Naive thymus-derived CD4-positive, alpha-beta T cell (primary cell): Measurements from ENCODE around the gene TBC1D10A. TPM values are rescaled to one million over a fixed set of nuclear protein-coding genes. Genes with fewer than 3 reads are reported as not detected.

ENCODE experiments used
- ATAC-seq: fragments of 150-1000 bp; cut with Tn5 transposase; 2 replicates; pipeline ENCODE4 v1.10.0; 2021; ENCODE audit warnings: mild to moderate bottlenecking, moderate library complexity
- CTCF ChIA-PET: fragments of 350-600 bp; sonication (Branson Sonifier 250); formaldehyde crosslinking; loops from one replicate; lab custom pipeline; 2021; ENCODE audit warnings: antibody characterized with exemption; lab: Charles Lee
- POLR2A ChIA-PET: fragments of 350-600 bp; sonication (Branson Sonifier 250); formaldehyde crosslinking; loops from one replicate; lab custom pipeline; 2021; ENCODE audit warnings: antibody characterized with exemption, inconsistent platforms; lab: Charles Lee
- DNase-seq, 9 donors: peaks; one replicate each; pipeline versions ENCODE4 v3.0.0 to v3.0.0-alpha.2; 2020 to 2022; ENCODE audit warnings: mixed read lengths in 1 of 9
- H3K27ac ChIP-seq: one replicate; pipeline ENCODE4 v1.7.0; 2013; ENCODE audit warnings: mild to moderate bottlenecking, low read depth, low read length, moderate library complexity
- H3K27me3 ChIP-seq, 2 donors: one replicate each; pipeline ENCODE4 v1.7.0; 2013; ENCODE audit warnings: low read length in 2 of 2, mild to moderate bottlenecking in 2 of 2, moderate library complexity in 2 of 2; ENCODE audit not compliant: control insufficient read depth in 2 of 2, insufficient read depth in 2 of 2
- H3K36me3 ChIP-seq, 3 experiments: 1 replicate in 2 of 3; 2 replicates in 1 of 3; pipeline ENCODE4 v1.7.0; 2013; ENCODE audit warnings: low read length in 3 of 3, mild to moderate bottlenecking in 3 of 3, moderate library complexity in 1 of 3; ENCODE audit not compliant: insufficient read depth in 3 of 3, control insufficient read depth in 2 of 3
- H3K4me1 ChIP-seq, 2 donors: one replicate each; pipeline ENCODE4 v1.7.0; 2013; ENCODE audit warnings: low read length in 2 of 2, mild to moderate bottlenecking in 2 of 2, moderate library complexity in 1 of 2; ENCODE audit not compliant: control insufficient read depth in 2 of 2, insufficient read depth in 2 of 2
- H3K4me3 ChIP-seq: 2 replicates; pipeline ENCODE4 v1.7.0; 2013; ENCODE audit warnings: mild to moderate bottlenecking, low read length
- H3K9me3 ChIP-seq, 3 experiments: 1 replicate in 2 of 3; 2 replicates in 1 of 3; pipeline ENCODE4 v1.7.0; 2013; ENCODE audit warnings: low read length in 3 of 3; ENCODE audit not compliant: control insufficient read depth in 2 of 3
- H3K27ac Mint-ChIP-seq, 9 donors: one replicate each; pipeline ENCODE4 v1.8.0; 2020 to 2022; ENCODE audit warnings: mixed read lengths in 9 of 9, mild to moderate bottlenecking in 8 of 9, moderate library complexity in 5 of 9, inconsistent platforms in 2 of 9
- H3K27me3 Mint-ChIP-seq, 5 donors: one replicate each; pipeline ENCODE4 v1.8.0; 2021 to 2022; ENCODE audit warnings: mixed read lengths in 5 of 5, mild to moderate bottlenecking in 1 of 5
- H3K36me3 Mint-ChIP-seq, 5 donors: one replicate each; pipeline ENCODE4 v1.8.0; 2020 to 2022; ENCODE audit warnings: mixed read lengths in 5 of 5, mild to moderate bottlenecking in 3 of 5, inconsistent platforms in 1 of 5
- H3K4me1 Mint-ChIP-seq, 7 donors: one replicate each; pipeline ENCODE4 v1.8.0; 2020 to 2022; ENCODE audit warnings: mixed read lengths in 7 of 7, mild to moderate bottlenecking in 3 of 7, inconsistent platforms in 1 of 7
- H3K4me3 Mint-ChIP-seq, 10 donors: one replicate each; pipeline ENCODE4 v1.8.0; 2020 to 2022; ENCODE audit warnings: mild to moderate bottlenecking in 10 of 10, mixed read lengths in 10 of 10, moderate library complexity in 6 of 10, inconsistent platforms in 2 of 10
- H3K9me3 Mint-ChIP-seq, 11 donors: one replicate each; pipeline ENCODE4 v1.8.0; 2020 to 2022; ENCODE audit warnings: mixed read lengths in 11 of 11, mild to moderate bottlenecking in 4 of 11, inconsistent platforms in 1 of 11, moderate library complexity in 1 of 11
- intact Hi-C, 2 donors: fragments of 100-400 bp; cut with micrococcal nuclease; formaldehyde crosslinking; loops; one replicate each; pipeline ENCODE4 v1.15.1; 2023
- polyA plus RNA-seq, 2 donors: library from polyadenylated mRNA; unstranded; fragments of 300-500 nt; fragmentation: Illumina TruSeq; gene quantifications; one replicate each; pipeline ENCODE4 v1.2.3, GENCODE V29; 2021
- total RNA-seq, 6 experiments: library from RNA in 5 of 6; stranded (reverse) in 5 of 6; gene quantifications; 1 replicate in 5 of 6; 2 replicates in 1 of 6; pipeline ENCODE4 v1.2.3 and lab custom pipeline; 2021 to 2026

TBC1D10A gene
- total and polyA plus RNA-seq, 7 experiments from 2014 or later = 47.2 to 84.7 (median 70.9) TPM

DNA sequence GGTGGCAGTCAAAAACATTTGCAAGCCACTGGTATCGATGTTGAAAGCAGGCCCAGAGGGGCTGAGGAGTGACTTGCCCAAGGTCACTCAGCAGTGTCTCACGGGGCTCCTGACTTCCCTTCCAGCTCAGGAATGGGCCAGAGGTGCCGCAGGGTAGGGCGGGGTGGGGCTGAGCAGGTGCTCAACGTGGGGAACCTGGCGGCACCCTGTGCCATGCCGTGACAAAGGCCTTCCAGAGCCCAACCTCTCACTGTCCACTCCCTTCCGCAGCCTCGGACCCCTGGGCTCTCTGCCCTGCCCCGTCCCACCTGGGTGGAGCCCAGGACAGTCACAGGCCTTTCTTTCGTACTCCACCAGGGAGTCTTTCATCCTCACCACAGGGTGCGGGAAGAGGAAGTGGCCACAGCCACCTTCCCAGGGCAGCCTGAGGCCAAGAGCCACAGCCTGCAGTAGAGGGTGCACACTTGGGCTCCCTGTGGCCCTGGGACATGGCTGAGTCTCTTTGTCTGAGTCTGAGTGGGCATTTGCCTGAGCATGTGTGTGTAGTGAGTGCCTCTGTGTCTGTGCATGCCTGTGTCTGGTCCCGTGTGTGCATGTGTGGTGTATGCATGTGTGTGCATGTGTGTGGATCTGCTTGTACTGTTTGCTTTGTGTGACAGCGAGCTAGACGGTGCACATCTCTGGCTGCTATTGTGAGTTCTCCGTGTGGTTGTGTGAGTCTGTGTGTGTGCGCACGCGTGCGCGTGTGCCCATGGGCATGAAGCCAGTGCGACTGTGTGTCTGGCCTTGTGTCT, 74.1 kb downstream of the TBC1D10A start:
- DNase-seq = no peak
- no peak overlapping the region for H3K27ac ChIP-seq
- no peaks in the 10 kb centered on the region for H3K4me1 ChIP-seq
- H3K36me3 ChIP-seq = no peaks in the 10 kb centered on the region
- peak overlapping the region in 1 of 9 donors; percentile 64 for H3K27ac Mint-ChIP-seq
- POLR2A ChIA-PET = no interaction called here
- no peaks in the 10 kb centered on the region for H3K27me3 ChIP-seq
- peak; percentile 35 for ATAC-seq
- intact Hi-C loops = loop anchor here in 1 of 2 donors (2.0 kb wide), 1 partner anchor 486 kb away; the partner anchor contains the start of genes UQCR10 and ZMAT5
- H3K9me3 Mint-ChIP-seq = no peaks in the 10 kb centered on the region
- H3K4me1 Mint-ChIP-seq = peaks cover 0 to 53% (median 18%) of the 10 kb centered on the region in 7 donors
- no peaks in the 10 kb centered on the region for H3K9me3 ChIP-seq
- H3K4me3 ChIP-seq = no peak overlapping the region
- H3K27me3 Mint-ChIP-seq = peaks cover 0 to 12% (median 6%) of the 10 kb centered on the region in 5 donors
- no peaks in the 10 kb centered on the region for H3K36me3 Mint-ChIP-seq
- CTCF ChIA-PET = interaction anchor here (0.6 to 0.8 kb wide), 2 partner anchors 145 to 503 kb away, joined by 3 read pairs; no protein-coding TSS in a partner anchor
- H3K4me3 Mint-ChIP-seq = peak overlapping the region in 1 of 10 donors; percentile 71

GRCh38 chr22:30251711-30252110, 75.0 kb downstream of the TBC1D10A start:
- H3K27ac Mint-ChIP-seq = no peak overlapping the region
- Histone ChIP-seq H3K36me3 (no peaks in the 10 kb centered on the region), H3K27me3 (no peaks in the 10 kb centered on the region), H3K4me3 (no peak overlapping the region), H3K9me3 (no peaks in the 10 kb centered on the region), H3K27ac (no peak overlapping the region), H3K4me1 (peaks cover 0 to 9% of the 10 kb centered on the region in 2 donors)
- H3K36me3 Mint-ChIP-seq = no peaks in the 10 kb centered on the region
- DNase-seq (no peak), ATAC-seq (no peak)
- POLR2A ChIA-PET = no interaction called here
- intact Hi-C loops = loop anchor here in 1 of 2 donors (2.0 kb wide), 1 partner anchor 485 kb away; the partner anchor contains the start of genes UQCR10 and ZMAT5
- peaks cover 3 to 58% (median 20%) of the 10 kb centered on the region in 7 donors for H3K4me1 Mint-ChIP-seq
- H3K9me3 Mint-ChIP-seq = no peaks in the 10 kb centered on the region
- H3K4me3 Mint-ChIP-seq = no peak overlapping the region
- H3K27me3 Mint-ChIP-seq = peaks cover 0 to 17% (median 6%) of the 10 kb centered on the region in 5 donors
- CTCF ChIA-PET = no interaction called here

DNA sequence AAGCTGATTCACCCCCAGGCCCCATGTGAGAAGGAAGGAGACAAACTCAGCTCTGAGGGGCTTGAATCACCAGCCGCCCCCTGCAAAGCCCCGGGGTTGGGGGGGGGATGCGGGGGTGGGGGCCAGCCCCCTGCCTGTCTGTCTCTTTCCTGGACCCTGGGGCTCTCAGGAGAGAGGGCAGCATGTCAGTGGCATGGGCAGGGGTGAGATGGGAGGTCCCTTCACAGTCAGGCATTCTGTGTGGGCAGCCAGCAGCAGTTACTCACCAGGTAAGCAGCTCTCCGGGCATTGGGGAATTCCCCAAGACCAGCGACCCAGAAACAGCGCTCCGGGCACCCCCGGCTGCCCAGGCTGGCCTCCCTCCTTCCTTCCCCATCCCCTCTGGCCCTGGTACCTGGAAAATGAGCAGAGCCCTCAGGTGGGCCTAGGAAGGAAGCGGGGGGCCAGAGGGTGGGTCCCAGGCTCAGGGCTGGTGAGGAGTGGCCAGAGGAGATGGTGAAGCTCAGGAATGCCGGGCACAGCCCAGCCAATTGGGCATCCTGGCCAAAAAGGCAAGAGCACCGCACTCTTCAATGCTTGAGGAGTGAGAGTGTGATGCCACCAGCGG, 76.0 kb downstream of the TBC1D10A start:
- ChIA-PET POLR2A (no interaction called here), CTCF (no interaction called here)
- Histone ChIP-seq H3K4me3 (no peak overlapping the region), H3K27me3 (no peaks in the 10 kb centered on the region), H3K27ac (no peak overlapping the region), H3K9me3 (no peaks in the 10 kb centered on the region), H3K36me3 (no peaks in the 10 kb centered on the region), H3K4me1 (peaks cover 0 to 14% of the 10 kb centered on the region in 2 donors)
- DNase-seq (peak in 1 of 9 donors; percentile 59), ATAC-seq (no peak)
- no peaks in the 10 kb centered on the region for H3K9me3 Mint-ChIP-seq
- H3K27me3 Mint-ChIP-seq = peaks cover 0 to 23% (median 6%) of the 10 kb centered on the region in 5 donors
- H3K4me3 Mint-ChIP-seq = no peak overlapping the region
- H3K36me3 Mint-ChIP-seq = peaks cover 0 to 5% (median 0%) of the 10 kb centered on the region in 5 donors
- no peak overlapping the region for H3K27ac Mint-ChIP-seq
- intact Hi-C loops = no loop called here
- H3K4me1 Mint-ChIP-seq = peaks cover 6 to 55% (median 23%) of the 10 kb centered on the region in 7 donors

DNA sequence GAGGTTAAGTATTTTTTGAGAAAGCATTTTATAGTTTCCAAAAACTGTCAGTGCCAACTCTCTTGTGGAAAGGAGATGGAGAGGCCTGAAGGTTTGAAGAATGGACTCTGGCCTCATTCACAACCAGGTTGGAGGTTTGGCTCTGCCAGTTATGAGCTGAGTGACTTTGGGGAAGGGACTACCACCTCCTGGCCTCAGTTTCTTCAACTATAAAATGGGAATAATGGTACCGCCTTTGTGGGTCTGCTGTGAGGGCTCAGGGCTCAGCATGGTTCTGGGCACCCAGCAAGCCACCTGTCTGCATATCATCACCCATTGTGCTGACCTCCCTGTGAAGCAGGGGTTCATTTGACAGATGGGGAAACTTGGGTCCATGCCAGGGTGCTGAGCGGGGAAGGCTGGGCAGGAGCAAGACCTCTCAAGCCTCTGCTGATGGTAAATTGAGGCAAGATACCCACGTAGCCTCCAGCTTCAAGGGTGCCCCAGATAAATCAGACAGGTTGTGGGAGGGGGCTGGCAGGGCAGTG, 76.6 kb downstream of the TBC1D10A start:
- no peak for ATAC-seq
- H3K4me3 Mint-ChIP-seq = no peak overlapping the region
- peaks cover 0 to 18% of the 10 kb centered on the region in 2 donors for H3K4me1 ChIP-seq

DNA sequence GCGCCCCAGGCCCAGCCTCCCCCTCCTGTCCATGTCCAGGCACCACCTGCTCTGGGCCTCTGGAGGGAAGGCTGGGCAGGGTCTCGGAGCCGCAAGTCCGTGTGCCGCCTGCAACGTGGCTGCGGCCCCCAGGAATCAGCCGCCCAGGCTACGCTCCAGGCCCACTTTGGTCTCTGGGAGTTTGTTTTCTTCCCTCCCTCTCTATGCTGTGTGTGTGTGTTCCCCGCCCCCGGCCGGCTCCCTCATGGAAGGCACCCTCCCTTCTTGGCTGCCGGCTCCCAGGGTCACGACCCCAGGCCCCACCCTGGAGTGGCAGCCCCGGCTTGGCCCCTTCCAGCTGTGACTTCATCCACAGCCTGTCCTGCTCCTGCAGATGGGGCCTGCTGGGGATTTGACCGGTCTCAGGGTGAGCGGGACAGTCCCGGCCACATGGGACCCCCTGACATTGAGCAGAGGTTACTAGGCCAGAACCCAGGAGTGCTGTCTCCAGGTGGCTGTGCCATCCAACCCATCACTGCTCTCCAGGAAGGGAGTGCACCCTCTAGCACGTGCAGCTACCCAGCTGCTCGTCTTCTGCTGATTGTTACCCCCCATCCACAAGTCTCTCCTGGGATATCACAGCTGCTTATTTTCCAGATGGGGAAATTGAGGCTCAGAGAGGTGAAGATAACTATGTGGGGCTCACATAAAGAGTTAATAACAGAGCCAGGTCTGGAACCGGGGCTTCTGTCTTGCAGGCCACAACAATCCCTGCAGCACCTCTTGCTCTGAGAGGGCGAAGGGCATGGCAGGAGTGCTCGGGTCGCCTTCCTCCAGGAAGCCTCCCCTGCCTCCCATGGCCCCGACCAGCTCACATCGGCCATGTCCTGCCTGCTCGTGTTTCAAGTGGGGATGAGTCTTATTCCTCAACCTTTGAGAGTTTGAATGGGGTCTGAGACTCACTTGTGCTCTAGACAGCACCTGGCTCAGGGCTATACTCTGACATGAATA, 77.4 kb downstream of the TBC1D10A start:
- no peaks in the 10 kb centered on the region for H3K9me3 ChIP-seq
- ATAC-seq (no peak), DNase-seq (no peak)
- H3K4me1 ChIP-seq = peaks cover 0 to 18% of the 10 kb centered on the region in 2 donors
- peak overlapping the region in 1 of 9 donors; percentile 36 for H3K27ac Mint-ChIP-seq
- ChIA-PET CTCF (interaction anchor here (1.3 kb wide), 1 partner anchor 39 kb away, joined by 3 read pairs; no protein-coding TSS in a partner anchor), POLR2A (no interaction called here)
- H3K4me3 Mint-ChIP-seq = peak overlapping the region in 1 of 10 donors; percentile 97
- intact Hi-C loops = no loop called here
- H3K36me3 ChIP-seq = no peaks in the 10 kb centered on the region
- H3K27me3 Mint-ChIP-seq = peaks cover 0 to 34% (median 6%) of the 10 kb centered on the region in 5 donors
- peaks cover 6 to 62% (median 31%) of the 10 kb centered on the region in 7 donors for H3K4me1 Mint-ChIP-seq
- H3K4me3 ChIP-seq = no peak overlapping the region
- H3K36me3 Mint-ChIP-seq = peaks cover 0 to 18% (median 0%) of the 10 kb centered on the region in 5 donors
- no peak overlapping the region for H3K27ac ChIP-seq
- no peaks in the 10 kb centered on the region for H3K9me3 Mint-ChIP-seq
- no peaks in the 10 kb centered on the region for H3K27me3 ChIP-seq

More for the DNA sequence above, 76.6 kb downstream of the TBC1D10A start:
- Histone ChIP-seq H3K27ac (no peak overlapping the region), H3K4me3 (no peak overlapping the region), H3K36me3 (no peaks in the 10 kb centered on the region), H3K9me3 (no peaks in the 10 kb centered on the region), H3K27me3 (no peaks in the 10 kb centered on the region)
- Mint-ChIP-seq H3K27ac (peak overlapping the region in 2 of 9 donors; percentile 36 to 46), H3K9me3 (no peaks in the 10 kb centered on the region), H3K4me1 (peaks cover 6 to 59% (median 26%) of the 10 kb centered on the region in 7 donors), H3K27me3 (peaks cover 0 to 28% (median 6%) of the 10 kb centered on the region in 5 donors), H3K36me3 (peaks cover 0 to 11% (median 0%) of the 10 kb centered on the region in 5 donors)
- ChIA-PET POLR2A (no interaction called here), CTCF (interaction anchor here (1.3 kb wide), 1 partner anchor 38 kb away, joined by 3 read pairs; no protein-coding TSS in a partner anchor)
- intact Hi-C loops = no loop called here
- no peak for DNase-seq
